DND-41 (cell line): ENCODE measurements around the gene CCDC3.

ENCODE experiments used
- ATAC-seq: fragments of 200-7000 bp; cut with Tn5 transposase; 3 replicates; pipeline ENCODE4 v1.9.1; 2021; ENCODE audit warnings: low read depth; ENCODE audit not compliant: insufficient read depth
- DNase-seq: peaks from one replicate; pipeline ENCODE4 v3.0.0-alpha.2; 2020
- H2AFZ ChIP-seq: 2 replicates; pipeline ENCODE4 v1.6.0; 2012; ENCODE audit warnings: low read depth, low read length
- H3K27ac ChIP-seq: 2 replicates; pipeline ENCODE4 v1.5.1; 2012; ENCODE audit warnings: low read length, inconsistent platforms
- H3K27me3 ChIP-seq: fragments of 200-600 bp; sonication (generic); 2 replicates; pipeline ENCODE4 v1.6.0; 2012; ENCODE audit warnings: low read length, mild to moderate bottlenecking, inconsistent platforms; ENCODE audit not compliant: insufficient read depth, poor library complexity
- H3K36me3 ChIP-seq: 2 replicates; pipeline ENCODE4 v1.5.1; 2012; ENCODE audit warnings: low read length, inconsistent platforms; ENCODE audit not compliant: insufficient read depth
- H3K4me1 ChIP-seq: 2 replicates; pipeline ENCODE4 v1.5.1; 2012; ENCODE audit warnings: mild to moderate bottlenecking, low read length; ENCODE audit not compliant: insufficient read depth
- H3K4me2 ChIP-seq: 2 replicates; pipeline ENCODE4 v1.6.0; 2012; ENCODE audit warnings: mild to moderate bottlenecking, moderate library complexity, low read length, inconsistent platforms; ENCODE audit not compliant: insufficient read depth
- H3K4me3 ChIP-seq, 2 experiments: fragments of 200-600 bp in 1 of 2; shearing (Covaris generic) in 1 of 2; 2 replicates each; pipeline ENCODE4 v1.5.1; 2012 to 2016; ENCODE audit warnings: inconsistent platforms in 2 of 2, low read length in 2 of 2, mild to moderate bottlenecking in 2 of 2, low read depth in 1 of 2, moderate library complexity in 1 of 2
- H3K79me2 ChIP-seq: 2 replicates; pipeline ENCODE4 v1.6.0; 2012; ENCODE audit warnings: low read length, inconsistent platforms; ENCODE audit not compliant: insufficient read depth
- H3K9ac ChIP-seq: 2 replicates; pipeline ENCODE4 v1.6.0; 2012; ENCODE audit warnings: low read depth, mild to moderate bottlenecking, inconsistent platforms, low read length, moderate library complexity
- H3K9me3 ChIP-seq: 2 replicates; pipeline ENCODE4 v1.5.1; 2012; ENCODE audit warnings: low read length, moderate library complexity, mild to moderate bottlenecking, inconsistent platforms; ENCODE audit not compliant: insufficient read depth, severe bottlenecking
- H4K20me1 ChIP-seq: 2 replicates; pipeline ENCODE4 v1.6.0; 2012; ENCODE audit warnings: low read length; ENCODE audit not compliant: insufficient read depth
- CTCF ChIP-seq: IDR thresholded peaks from 2 replicates; pipeline ENCODE4 v1.5.1; 2012; ENCODE audit warnings: borderline replicate concordance, low read length, moderate library complexity, mild to moderate bottlenecking; ENCODE audit not compliant: poor library complexity, severe bottlenecking; ENCODE audit errors: extremely low read depth
- EZH2 ChIP-seq: IDR thresholded peaks from 3 replicates; pipeline ENCODE4 v1.6.1; 2012; ENCODE audit warnings: borderline replicate concordance, low read depth, mild to moderate bottlenecking, moderate library complexity, low read length, inconsistent platforms; ENCODE audit not compliant: severe bottlenecking

CCDC3 gene

GRCh38 chr10:13048762-13049161 lies 47.2 kb upstream of the CCDC3 start:
- Histone ChIP-seq H3K27me3 (no peaks in the 10 kb centered on the region), H3K79me2 (no peaks in the 10 kb centered on the region), H3K4me1 (no peaks in the 10 kb centered on the region), H3K27ac (no peak overlapping the region), H4K20me1 (no peaks in the 10 kb centered on the region), H3K4me3 (no peak overlapping the region), H3K36me3 (no peaks in the 10 kb centered on the region), H3K9ac (no peak overlapping the region), H2AFZ (no peak overlapping the region), H3K9me3 (no peaks in the 10 kb centered on the region), H3K4me2 (no peak overlapping the region)
- TF ChIP-seq EZH2 = no peak
- no peak for TF ChIP-seq CTCF
- DNase-seq (no peak), ATAC-seq (no peak)

DNA sequence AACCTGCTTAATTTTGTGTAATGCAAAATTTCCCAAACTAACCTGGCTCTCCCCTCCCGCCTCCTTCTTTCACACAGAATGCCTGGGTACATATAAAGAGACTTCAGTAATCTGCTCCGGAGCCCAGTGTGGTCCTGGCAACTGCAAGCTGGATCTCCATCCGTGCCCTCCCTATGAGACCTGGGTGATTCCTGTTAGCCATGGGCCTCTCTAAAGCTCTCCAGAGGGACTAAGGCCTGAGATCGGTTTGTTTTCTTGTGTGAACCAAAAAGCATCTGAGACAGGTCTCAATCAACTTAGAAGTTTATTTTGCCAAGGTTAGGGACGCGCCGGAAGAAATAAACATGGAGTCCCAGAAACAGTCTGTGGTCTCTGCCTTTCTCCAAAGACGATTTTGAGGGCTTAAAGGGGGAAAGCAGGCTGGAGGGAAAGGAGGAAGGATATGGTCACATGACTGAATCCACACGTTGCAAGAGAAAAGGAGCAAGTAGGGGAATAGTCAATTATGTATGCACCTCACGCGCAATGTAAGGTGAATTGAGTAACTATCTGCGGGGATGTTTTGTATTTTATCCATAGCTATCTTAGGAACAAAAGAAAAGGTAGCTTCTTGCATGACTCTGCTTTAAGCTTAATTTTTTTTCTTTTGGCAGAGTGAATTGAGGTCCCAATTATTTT lies 46.2 kb upstream of the CCDC3 start:
- H2AFZ ChIP-seq = no peak overlapping the region
- H3K4me1 ChIP-seq = no peaks in the 10 kb centered on the region
- no peaks in the 10 kb centered on the region for H3K27me3 ChIP-seq
- no peaks in the 10 kb centered on the region for H3K9me3 ChIP-seq
- H3K9ac ChIP-seq = no peak overlapping the region
- H3K79me2 ChIP-seq = no peaks in the 10 kb centered on the region
- no peak overlapping the region for H3K4me3 ChIP-seq
- no peak overlapping the region for H3K27ac ChIP-seq
- ATAC-seq (no peak), DNase-seq (no peak)
- no peaks in the 10 kb centered on the region for H4K20me1 ChIP-seq
- no peak overlapping the region for H3K4me2 ChIP-seq
- no peaks in the 10 kb centered on the region for H3K36me3 ChIP-seq
- TF ChIP-seq EZH2 (no peak), CTCF (no peak)

DNA sequence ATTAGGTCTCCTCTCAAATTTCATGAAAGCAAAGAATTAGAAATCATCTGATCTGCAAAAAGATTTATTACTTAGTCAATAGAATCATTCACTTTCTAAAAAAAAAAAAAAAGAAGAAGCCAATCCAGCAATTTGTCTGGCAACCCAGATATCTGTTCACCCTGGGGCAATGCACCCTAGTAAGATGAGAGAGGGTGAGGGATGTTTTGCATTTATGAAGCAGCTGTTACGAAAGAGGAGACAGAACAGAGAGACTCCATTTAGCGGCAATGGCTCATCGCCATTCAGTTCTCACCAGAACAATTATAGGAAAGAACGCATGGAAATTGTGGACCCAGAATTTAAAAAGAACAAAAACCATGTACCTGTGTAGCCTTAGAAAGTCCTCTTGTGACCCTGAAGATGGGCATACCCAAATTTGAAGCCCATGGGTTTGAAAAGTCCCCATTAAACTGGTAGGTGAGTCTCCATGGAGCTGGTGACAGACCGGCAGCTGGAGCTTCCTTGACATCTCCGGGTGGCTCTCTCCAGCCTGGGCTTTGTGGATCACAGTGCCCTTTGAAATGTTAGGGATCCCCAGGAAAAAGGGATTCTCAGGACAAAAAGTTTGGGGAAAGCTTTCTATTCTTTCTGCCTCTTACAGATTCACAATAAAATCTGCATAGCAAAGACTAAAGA lies 45.5 kb upstream of the CCDC3 start:
- Histone ChIP-seq H3K36me3 (no peaks in the 10 kb centered on the region), H2AFZ (no peak overlapping the region), H3K4me3 (no peak overlapping the region), H3K79me2 (no peaks in the 10 kb centered on the region), H4K20me1 (no peaks in the 10 kb centered on the region), H3K27me3 (no peaks in the 10 kb centered on the region), H3K4me1 (no peaks in the 10 kb centered on the region), H3K9ac (no peak overlapping the region), H3K9me3 (no peaks in the 10 kb centered on the region), H3K4me2 (no peak overlapping the region), H3K27ac (no peak overlapping the region)
- no peak for ATAC-seq
- TF ChIP-seq EZH2 (no peak), CTCF (no peak)
- no peak for DNase-seq
